HG02763 (cell line): ENCODE data around the gene ABLIM1.

ENCODE experiments used
- ATAC-seq: cut with Tn5 transposase; IDR thresholded peaks from one replicate; pipeline ENCODE4 v1.9.1; 2021; ENCODE audit warnings: mild to moderate bottlenecking, moderate library complexity; ENCODE audit not compliant: unreplicated experiment

The ABLIM1 gene

GRCh38 chr10:114399576-114399975 lies 258.5 kb downstream of the ABLIM1 start:
- no peak for ATAC-seq

GRCh38 chr10:114398587-114399331 lies 259.3 kb downstream of the ABLIM1 start:
- no peak for ATAC-seq

- ATAC-seq, result no peak
Measured at GRCh38 chr10:114397651-114398145, 260.4 kb downstream of the ABLIM1 start.

GRCh38 chr10:114396464-114396863 lies 261.6 kb downstream of the ABLIM1 start:
- ATAC-seq, result no peak

GRCh38 chr10:114395366-114396022 lies 262.6 kb downstream of the ABLIM1 start:
- ATAC-seq, result no peak

- no peak for ATAC-seq
Measured at GRCh38 chr10:114394531-114394930, 263.5 kb downstream of the ABLIM1 start.

- no peak for ATAC-seq
Measured at GRCh38 chr10:114393886-114394285, 264.2 kb downstream of the ABLIM1 start.

- ATAC-seq, result no peak
Measured at GRCh38 chr10:114393482-114393881, 264.6 kb downstream of the ABLIM1 start.

- ATAC-seq, result no peak
Measured at GRCh38 chr10:114392112-114392835, 265.8 kb downstream of the ABLIM1 start.

GRCh38 chr10:114391599-114391998 lies 266.5 kb downstream of the ABLIM1 start:
- no peak for ATAC-seq

- no peak for ATAC-seq
Measured at GRCh38 chr10:114389426-114389825, 268.6 kb downstream of the ABLIM1 start.

- no peak for ATAC-seq
Measured at GRCh38 chr10:114388275-114388674, 269.8 kb downstream of the ABLIM1 start.

GRCh38 chr10:114387784-114388183 lies 270.3 kb downstream of the ABLIM1 start:
- ATAC-seq, result no peak

- ATAC-seq, result no peak
Measured at GRCh38 chr10:114386452-114386851, 271.6 kb downstream of the ABLIM1 start.

- ATAC-seq, result no peak
Measured at GRCh38 chr10:114385557-114385956, 272.5 kb downstream of the ABLIM1 start.

- no peak for ATAC-seq
Measured at GRCh38 chr10:114384601-114385000, 273.5 kb downstream of the ABLIM1 start.

- ATAC-seq, result no peak
Measured at GRCh38 chr10:114384181-114384580, 273.9 kb downstream of the ABLIM1 start.
